ENCODE measurements around the gene OR2AT4. TPM values are rescaled to one million over a fixed set of nuclear protein-coding genes. Genes with fewer than 3 reads are reported as not detected.

Gene OR2AT4
- total and polyA plus RNA-seq, 4 donors = not detected

DNA sequence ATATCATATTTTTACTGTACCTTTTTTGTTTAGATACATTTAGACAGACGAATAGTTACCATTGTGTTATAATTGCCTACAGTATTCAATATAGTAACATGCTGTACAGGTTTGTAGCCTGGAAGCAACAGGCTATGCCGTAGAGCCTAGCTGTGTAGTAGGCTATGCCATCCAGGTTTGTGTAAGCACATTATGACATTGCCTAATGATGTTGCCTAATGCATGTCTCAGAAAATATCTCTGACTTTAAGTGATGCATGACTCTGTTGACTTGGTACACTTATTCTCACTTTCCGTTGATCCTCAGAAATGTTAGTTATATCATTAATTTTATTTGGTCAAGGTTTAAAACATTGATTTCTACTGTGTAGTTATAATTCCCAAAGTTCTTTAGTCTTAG, 39.9 kb downstream of the OR2AT4 start:
- no peaks in the 10 kb centered on the region for H3K27me3 ChIP-seq (ENCODE audit: control insufficient read depth in 3 of 3, insufficient read depth in 3 of 3, low read length in 2 of 3)
- H3K9ac ChIP-seq (ENCODE audit: insufficient read depth in 1 of 2, low read length in 2 of 2) = no peak overlapping the region
- H3K4me1 ChIP-seq (ENCODE audit: control insufficient read depth in 5 of 5, insufficient read depth in 5 of 5, low read length in 5 of 5) = no peaks in the 10 kb centered on the region
- no peak for DNase-seq
- TF ChIP-seq, protein P1, sequence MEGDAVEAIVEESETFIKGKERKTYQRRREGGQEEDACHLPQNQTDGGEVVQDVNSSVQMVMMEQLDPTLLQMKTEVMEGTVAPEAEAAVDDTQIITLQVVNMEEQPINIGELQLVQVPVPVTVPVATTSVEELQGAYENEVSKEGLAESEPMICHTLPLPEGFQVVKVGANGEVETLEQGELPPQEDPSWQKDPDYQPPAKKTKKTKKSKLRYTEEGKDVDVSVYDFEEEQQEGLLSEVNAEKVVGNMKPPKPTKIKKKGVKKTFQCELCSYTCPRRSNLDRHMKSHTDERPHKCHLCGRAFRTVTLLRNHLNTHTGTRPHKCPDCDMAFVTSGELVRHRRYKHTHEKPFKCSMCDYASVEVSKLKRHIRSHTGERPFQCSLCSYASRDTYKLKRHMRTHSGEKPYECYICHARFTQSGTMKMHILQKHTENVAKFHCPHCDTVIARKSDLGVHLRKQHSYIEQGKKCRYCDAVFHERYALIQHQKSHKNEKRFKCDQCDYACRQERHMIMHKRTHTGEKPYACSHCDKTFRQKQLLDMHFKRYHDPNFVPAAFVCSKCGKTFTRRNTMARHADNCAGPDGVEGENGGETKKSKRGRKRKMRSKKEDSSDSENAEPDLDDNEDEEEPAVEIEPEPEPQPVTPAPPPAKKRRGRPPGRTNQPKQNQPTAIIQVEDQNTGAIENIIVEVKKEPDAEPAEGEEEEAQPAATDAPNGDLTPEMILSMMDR (IDR thresholded peaks at IDR 0.05; ENCODE audit: control extremely low read depth, extremely low read depth) = no peak
- ATAC-seq (ENCODE audit: insufficient read depth, low FRiP score) = no peak
- H3K4me3 ChIP-seq = no peak overlapping the region
- no peak overlapping the region for H3K27ac ChIP-seq (ENCODE audit: low read depth in 1 of 2, low read length in 1 of 2)
- WGBS, 2 donors = 58 to 91% methylated on average over 3 of the region's 3 CpGs
- H3K36me3 ChIP-seq (ENCODE audit: control insufficient read depth in 4 of 4, insufficient read depth in 4 of 4, low read length in 4 of 4) = no peaks in the 10 kb centered on the region
- no peaks in the 10 kb centered on the region for H3K9me3 ChIP-seq (ENCODE audit: control insufficient read depth in 4 of 4, insufficient read depth in 3 of 4, low read length in 3 of 4)

DNA sequence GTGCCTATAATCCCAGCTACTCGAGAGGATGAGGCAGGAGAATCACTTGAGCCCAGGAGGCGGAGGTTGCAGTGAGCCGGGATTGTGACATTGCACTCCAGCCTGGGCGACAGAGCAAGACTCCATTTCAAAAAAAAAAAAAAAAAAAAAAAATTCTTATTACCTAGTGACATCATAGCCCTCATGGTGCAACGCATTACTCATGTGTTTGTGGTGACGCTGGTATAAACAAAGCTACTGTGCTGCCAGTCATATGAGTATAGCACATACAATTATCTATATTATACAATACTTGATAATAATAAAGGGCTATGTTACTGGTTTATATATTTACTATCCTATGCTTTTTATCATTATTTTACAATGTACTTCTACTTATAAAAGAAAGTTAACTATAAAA, 41.2 kb downstream of the OR2AT4 start:
- Histone ChIP-seq H3K36me3 (ENCODE audit: control insufficient read depth in 4 of 4, insufficient read depth in 4 of 4, low read length in 4 of 4) (no peaks in the 10 kb centered on the region), H3K9me3 (ENCODE audit: control insufficient read depth in 4 of 4, insufficient read depth in 3 of 4, low read length in 3 of 4) (peaks cover 0 to 7% (median 0%) of the 10 kb centered on the region in 4 donors), H3K27ac (ENCODE audit: low read depth in 1 of 2, low read length in 1 of 2) (no peak overlapping the region), H3K27me3 (ENCODE audit: control insufficient read depth in 3 of 3, insufficient read depth in 3 of 3, low read length in 2 of 3) (no peaks in the 10 kb centered on the region), H3K4me1 (ENCODE audit: control insufficient read depth in 5 of 5, insufficient read depth in 5 of 5, low read length in 5 of 5) (peaks cover 0 to 2% (median 0%) of the 10 kb centered on the region in 5 donors), H3K9ac (ENCODE audit: insufficient read depth in 1 of 2, low read length in 2 of 2) (no peak overlapping the region), H3K4me3 (no peak overlapping the region)
- 91 to 96% methylated on average over 6 of the region's 6 CpGs for WGBS, 2 donors
- DNase-seq = no peak
- ATAC-seq (ENCODE audit: insufficient read depth, low FRiP score) = no peak
- TF ChIP-seq, protein P1 (IDR thresholded peaks at IDR 0.05; ENCODE audit: control extremely low read depth, extremely low read depth) = no peak

DNA sequence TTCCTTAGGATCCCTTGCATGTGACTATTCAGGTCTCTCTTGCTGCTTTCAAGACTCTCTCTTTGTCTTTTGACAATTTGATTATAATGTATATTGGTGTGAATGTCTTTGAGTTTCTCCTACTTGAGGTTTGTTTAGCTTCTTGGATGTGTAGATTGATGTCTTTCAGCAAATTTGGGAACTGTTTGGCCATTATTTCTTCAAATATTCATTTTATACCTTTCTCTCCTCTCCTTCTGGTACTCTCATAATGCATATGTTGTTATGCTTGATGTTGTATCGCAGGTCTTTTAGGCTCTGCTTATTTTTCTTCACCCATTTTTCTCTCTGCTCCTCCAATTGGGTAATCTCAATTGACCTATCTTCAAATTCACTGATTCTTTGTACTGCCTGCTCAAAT, 44.2 kb downstream of the OR2AT4 start:
- DNase-seq (no peak), ATAC-seq (ENCODE audit: insufficient read depth, low FRiP score) (no peak)
- H3K36me3 ChIP-seq (ENCODE audit: control insufficient read depth in 4 of 4, insufficient read depth in 4 of 4, low read length in 4 of 4) = no peaks in the 10 kb centered on the region
- H3K9me3 ChIP-seq (ENCODE audit: control insufficient read depth in 4 of 4, insufficient read depth in 3 of 4, low read length in 3 of 4) = peaks cover 0 to 7% (median 0%) of the 10 kb centered on the region in 4 donors
- TF ChIP-seq, protein P1 (IDR thresholded peaks at IDR 0.05; ENCODE audit: control extremely low read depth, extremely low read depth) = no peak
- peaks cover 0 to 2% (median 0%) of the 10 kb centered on the region in 5 donors for H3K4me1 ChIP-seq (ENCODE audit: control insufficient read depth in 5 of 5, insufficient read depth in 5 of 5, low read length in 5 of 5)
- WGBS, 2 donors = 32 to 93% methylated on average over 1 of the region's 1 CpG
- H3K27me3 ChIP-seq (ENCODE audit: control insufficient read depth in 3 of 3, insufficient read depth in 3 of 3, low read length in 2 of 3) = no peaks in the 10 kb centered on the region
- H3K9ac ChIP-seq (ENCODE audit: insufficient read depth in 1 of 2, low read length in 2 of 2) = no peak overlapping the region
- no peak overlapping the region for H3K4me3 ChIP-seq
- H3K27ac ChIP-seq (ENCODE audit: low read depth in 1 of 2, low read length in 1 of 2) = no peak overlapping the region

DNA sequence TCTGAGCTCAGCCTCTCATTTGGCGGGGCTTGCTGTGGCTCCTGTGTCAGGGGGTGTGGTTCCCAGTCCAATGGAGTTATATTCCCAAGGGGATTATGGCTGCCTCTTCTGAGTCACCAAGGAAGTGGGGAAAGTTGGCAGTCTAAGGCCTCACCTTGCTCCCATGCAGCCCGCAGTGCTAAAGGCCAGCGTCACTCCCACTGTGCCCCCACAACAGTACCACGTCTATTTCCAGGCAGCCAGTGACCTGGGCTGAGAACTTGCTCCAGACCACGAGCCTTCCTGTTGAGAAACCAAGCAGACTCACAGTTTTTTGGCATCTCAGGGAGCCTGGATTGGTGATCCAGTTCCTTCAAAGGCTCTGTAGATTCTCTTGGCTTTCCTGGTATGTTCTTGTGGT, 45.6 kb downstream of the OR2AT4 start:
- H3K4me1 ChIP-seq (ENCODE audit: control insufficient read depth in 5 of 5, insufficient read depth in 5 of 5, low read length in 5 of 5) = peaks cover 0 to 2% (median 0%) of the 10 kb centered on the region in 5 donors
- H3K27ac ChIP-seq (ENCODE audit: low read depth in 1 of 2, low read length in 1 of 2) = no peak overlapping the region
- 61 to 77% methylated on average over 5 of the region's 5 CpGs for WGBS, 2 donors
- H3K9ac ChIP-seq (ENCODE audit: insufficient read depth in 1 of 2, low read length in 2 of 2) = no peak overlapping the region
- H3K27me3 ChIP-seq (ENCODE audit: control insufficient read depth in 3 of 3, insufficient read depth in 3 of 3, low read length in 2 of 3) = no peaks in the 10 kb centered on the region
- H3K9me3 ChIP-seq (ENCODE audit: control insufficient read depth in 4 of 4, insufficient read depth in 3 of 4, low read length in 3 of 4) = peaks cover 0 to 7% (median 0%) of the 10 kb centered on the region in 4 donors
- no peak for ATAC-seq (ENCODE audit: insufficient read depth, low FRiP score)
- H3K4me3 ChIP-seq = no peak overlapping the region
- no peaks in the 10 kb centered on the region for H3K36me3 ChIP-seq (ENCODE audit: control insufficient read depth in 4 of 4, insufficient read depth in 4 of 4, low read length in 4 of 4)
- DNase-seq = no peak
- TF ChIP-seq, protein P1 (IDR thresholded peaks at IDR 0.05; ENCODE audit: control extremely low read depth, extremely low read depth) = no peak

Measured in lung (tissue), 12 donors.